OCI-LY1 (cell line): ENCODE measurements around the gene PARD3B.

ENCODE experiments used
- H2AFZ ChIP-seq: fragments of 200-600 bp; sonication (generic), shearing (Covaris generic); 2 replicates; pipeline ENCODE4 v1.6.0; 2014; ENCODE audit warnings: antibody characterized with exemption, mild to moderate bottlenecking, low read length
- H3F3A ChIP-seq: fragments of 200-600 bp; sonication (generic), shearing (Covaris generic); 2 replicates; pipeline ENCODE4 v1.6.0; 2014; ENCODE audit warnings: mild to moderate bottlenecking, antibody characterized with exemption, low read length, moderate library complexity; ENCODE audit not compliant: insufficient read depth
- H3K27ac ChIP-seq: fragments of 200-600 bp; sonication (generic); 2 replicates; pipeline ENCODE4 v1.5.1; 2014; ENCODE audit warnings: low read length, mixed run types, mild to moderate bottlenecking, low read depth; ENCODE audit not compliant: poor library complexity, severe bottlenecking
- H3K27me3 ChIP-seq: fragments of 200-600 bp; sonication (generic); 2 replicates; pipeline ENCODE4 v1.6.0; 2014; ENCODE audit warnings: antibody characterized with exemption, mild to moderate bottlenecking, low read length, moderate library complexity; ENCODE audit not compliant: insufficient read depth
- H3K36me3 ChIP-seq: fragments of 200-600 bp; sonication (generic); 2 replicates; pipeline ENCODE4 v1.6.1; 2014; ENCODE audit warnings: mild to moderate bottlenecking, antibody characterized with exemption, low read length, moderate library complexity, mixed read lengths; ENCODE audit not compliant: insufficient read depth
- H3K4me1 ChIP-seq: fragments of 200-600 bp; sonication (generic); 2 replicates; pipeline ENCODE4 v1.5.1; 2014; ENCODE audit warnings: mild to moderate bottlenecking, low read length, moderate library complexity; ENCODE audit not compliant: insufficient read depth, severe bottlenecking
- H3K4me2 ChIP-seq: fragments of 200-600 bp; sonication (generic), shearing (Covaris generic); 2 replicates; pipeline ENCODE4 v1.6.1; 2014; ENCODE audit warnings: low read length
- H3K4me3 ChIP-seq: fragments of 200-600 bp; sonication (generic); 2 replicates; pipeline ENCODE4 v1.5.1; 2014; ENCODE audit warnings: low read length, low read depth, mild to moderate bottlenecking, mixed read lengths; ENCODE audit not compliant: poor library complexity, severe bottlenecking
- H3K79me2 ChIP-seq: fragments of 200-600 bp; shearing (Covaris generic); 2 replicates; pipeline ENCODE4 v1.6.1; 2016; ENCODE audit warnings: mixed run types, low read length, mixed read lengths; ENCODE audit not compliant: insufficient read depth
- H3K9ac ChIP-seq: fragments of 200-600 bp; sonication (generic), shearing (Covaris generic); 2 replicates; pipeline ENCODE4 v1.6.1; 2014; ENCODE audit warnings: mild to moderate bottlenecking, low read length, mixed read lengths
- H3K9me2 ChIP-seq: fragments of 200-600 bp; sonication (generic), shearing (Covaris generic); 2 replicates; pipeline ENCODE4 v1.6.1; 2014; ENCODE audit warnings: low read depth, mild to moderate bottlenecking, low read length, mixed read lengths
- H3K9me3 ChIP-seq: fragments of 200-600 bp; shearing (Covaris generic); 2 replicates; pipeline ENCODE4 v1.6.1; 2014; ENCODE audit warnings: low read length, mixed read lengths
- H4K20me1 ChIP-seq: fragments of 200-600 bp; sonication (generic), shearing (Covaris generic); 2 replicates; pipeline ENCODE4 v1.6.0; 2016; ENCODE audit warnings: mild to moderate bottlenecking, low read length; ENCODE audit not compliant: insufficient read depth
- EZH2 ChIP-seq: fragments of 200-600 bp; sonication (generic), shearing (Covaris generic); IDR thresholded peaks from 2 replicates; pipeline ENCODE4 v1.8.0; 2017; ENCODE audit warnings: borderline replicate concordance, mixed run types, mild to moderate bottlenecking, antibody characterized with exemption, low read length, moderate library complexity, mixed read lengths
- TF ChIP-seq, protein P1 (sequence below): fragments of 200-600 bp; sonication (generic), shearing (Covaris generic); IDR thresholded peaks from 2 replicates; pipeline ENCODE4 v1.5.1; 2017; ENCODE audit warnings: mild to moderate bottlenecking, antibody characterized with exemption, low read length, moderate library complexity, mixed read lengths

Gene PARD3B

GRCh38 chr2:204944927-204945326 lies 399.7 kb downstream of the PARD3B start:
- no peak overlapping the region for H2AFZ ChIP-seq
- no peaks in the 10 kb centered on the region for H4K20me1 ChIP-seq
- no peaks in the 10 kb centered on the region for H3K36me3 ChIP-seq
- no peak for TF ChIP-seq EZH2
- TF ChIP-seq, protein P1, sequence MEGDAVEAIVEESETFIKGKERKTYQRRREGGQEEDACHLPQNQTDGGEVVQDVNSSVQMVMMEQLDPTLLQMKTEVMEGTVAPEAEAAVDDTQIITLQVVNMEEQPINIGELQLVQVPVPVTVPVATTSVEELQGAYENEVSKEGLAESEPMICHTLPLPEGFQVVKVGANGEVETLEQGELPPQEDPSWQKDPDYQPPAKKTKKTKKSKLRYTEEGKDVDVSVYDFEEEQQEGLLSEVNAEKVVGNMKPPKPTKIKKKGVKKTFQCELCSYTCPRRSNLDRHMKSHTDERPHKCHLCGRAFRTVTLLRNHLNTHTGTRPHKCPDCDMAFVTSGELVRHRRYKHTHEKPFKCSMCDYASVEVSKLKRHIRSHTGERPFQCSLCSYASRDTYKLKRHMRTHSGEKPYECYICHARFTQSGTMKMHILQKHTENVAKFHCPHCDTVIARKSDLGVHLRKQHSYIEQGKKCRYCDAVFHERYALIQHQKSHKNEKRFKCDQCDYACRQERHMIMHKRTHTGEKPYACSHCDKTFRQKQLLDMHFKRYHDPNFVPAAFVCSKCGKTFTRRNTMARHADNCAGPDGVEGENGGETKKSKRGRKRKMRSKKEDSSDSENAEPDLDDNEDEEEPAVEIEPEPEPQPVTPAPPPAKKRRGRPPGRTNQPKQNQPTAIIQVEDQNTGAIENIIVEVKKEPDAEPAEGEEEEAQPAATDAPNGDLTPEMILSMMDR, result no peak
- no peaks in the 10 kb centered on the region for H3K79me2 ChIP-seq
- no peak overlapping the region for H3K4me3 ChIP-seq
- H3K9me2 ChIP-seq, result no peaks in the 10 kb centered on the region
- no peaks in the 10 kb centered on the region for H3K4me1 ChIP-seq
- H3K27ac ChIP-seq, result no peak overlapping the region
- no peak overlapping the region for H3K4me2 ChIP-seq
- H3F3A ChIP-seq, result no peaks in the 10 kb centered on the region
- H3K9ac ChIP-seq, result no peak overlapping the region
- no peaks in the 10 kb centered on the region for H3K27me3 ChIP-seq
- no peaks in the 10 kb centered on the region for H3K9me3 ChIP-seq

DNA sequence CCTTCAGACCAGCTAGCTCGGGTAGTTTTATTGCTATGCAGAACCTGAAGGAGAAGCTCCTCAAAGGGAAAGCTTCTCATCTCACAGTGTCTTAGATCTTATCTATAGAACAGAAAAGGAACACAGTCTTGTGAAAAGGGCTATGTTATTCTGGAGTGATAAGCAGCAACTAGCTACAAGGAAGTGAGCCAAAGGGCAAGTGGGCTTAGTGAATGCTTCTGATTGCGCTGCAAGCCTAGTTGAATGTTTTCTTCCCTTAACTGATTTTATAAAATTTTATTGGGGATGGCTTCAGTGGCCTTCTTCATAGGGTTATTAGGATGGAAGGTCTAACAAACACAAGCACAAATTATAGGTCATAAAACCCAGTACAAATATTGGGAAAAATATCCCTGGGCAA lies 400.1 kb downstream of the PARD3B start:
- no peak overlapping the region for H3K9ac ChIP-seq
- no peaks in the 10 kb centered on the region for H3K27me3 ChIP-seq
- TF ChIP-seq EZH2, result no peak
- H4K20me1 ChIP-seq, result no peaks in the 10 kb centered on the region
- no peak overlapping the region for H2AFZ ChIP-seq
- no peak overlapping the region for H3K27ac ChIP-seq
- H3K4me1 ChIP-seq, result no peaks in the 10 kb centered on the region
- H3K4me2 ChIP-seq, result no peak overlapping the region
- no peaks in the 10 kb centered on the region for H3K36me3 ChIP-seq
- H3K79me2 ChIP-seq, result no peaks in the 10 kb centered on the region
- no peaks in the 10 kb centered on the region for H3F3A ChIP-seq
- H3K9me3 ChIP-seq, result no peaks in the 10 kb centered on the region
- no peak overlapping the region for H3K4me3 ChIP-seq
- H3K9me2 ChIP-seq, result no peaks in the 10 kb centered on the region

DNA sequence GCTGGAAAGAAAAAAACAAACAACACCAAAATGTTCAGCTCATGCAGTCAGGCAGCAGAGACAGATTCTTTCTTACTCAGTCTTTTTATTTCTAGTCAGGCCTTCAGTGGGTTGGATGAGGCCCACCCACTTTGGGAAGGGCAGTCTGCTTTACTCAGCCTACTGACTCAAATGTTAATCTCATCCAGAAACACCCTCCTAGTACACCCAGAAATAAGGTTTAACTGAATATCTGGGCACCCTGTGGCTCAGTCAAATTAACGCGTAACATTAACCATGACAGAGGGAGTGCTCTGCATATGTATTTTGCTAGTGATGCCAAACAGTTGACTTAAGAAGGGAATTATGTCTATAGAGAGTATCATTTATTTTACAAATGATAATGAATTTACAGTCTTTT lies 401.6 kb downstream of the PARD3B start:
- no peak overlapping the region for H3K9ac ChIP-seq
- no peaks in the 10 kb centered on the region for H3K27me3 ChIP-seq
- H3K9me3 ChIP-seq, result no peaks in the 10 kb centered on the region
- H3K27ac ChIP-seq, result no peak overlapping the region
- no peak overlapping the region for H2AFZ ChIP-seq
- no peak overlapping the region for H3K4me2 ChIP-seq
- TF ChIP-seq, protein P1, result no peak
- no peak for TF ChIP-seq EZH2
- H4K20me1 ChIP-seq, result no peaks in the 10 kb centered on the region
- H3K79me2 ChIP-seq, result no peaks in the 10 kb centered on the region
- H3K4me3 ChIP-seq, result no peak overlapping the region
- H3F3A ChIP-seq, result no peaks in the 10 kb centered on the region
- H3K36me3 ChIP-seq, result no peaks in the 10 kb centered on the region
- no peaks in the 10 kb centered on the region for H3K4me1 ChIP-seq
- no peaks in the 10 kb centered on the region for H3K9me2 ChIP-seq

DNA sequence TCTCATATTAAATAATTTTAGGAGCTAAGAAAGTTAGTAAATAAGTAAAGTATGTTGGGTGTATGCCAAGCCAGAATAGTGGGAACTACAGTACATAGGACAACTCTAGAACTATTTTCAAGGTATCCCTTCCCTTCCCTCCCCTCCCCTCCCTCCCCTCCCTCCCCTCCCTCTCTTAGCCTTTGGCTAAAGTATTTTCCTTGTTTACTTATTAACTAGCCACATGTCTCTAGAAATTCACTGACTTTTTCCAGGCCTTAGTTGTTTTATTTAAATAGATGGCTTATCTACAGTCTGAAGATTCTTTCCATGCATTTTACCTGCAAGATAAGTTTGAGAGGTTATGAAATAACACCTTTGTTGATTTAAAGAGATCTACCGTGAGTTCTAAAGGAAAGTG lies 402.1 kb downstream of the PARD3B start:
- H3K4me1 ChIP-seq, result no peaks in the 10 kb centered on the region
- H3K79me2 ChIP-seq, result no peaks in the 10 kb centered on the region
- no peak overlapping the region for H2AFZ ChIP-seq
- H4K20me1 ChIP-seq, result no peaks in the 10 kb centered on the region
- H3F3A ChIP-seq, result no peaks in the 10 kb centered on the region
- no peak overlapping the region for H3K27ac ChIP-seq
- no peak overlapping the region for H3K4me2 ChIP-seq
- H3K4me3 ChIP-seq, result no peak overlapping the region
- TF ChIP-seq, protein P1, result no peak
- no peak for TF ChIP-seq EZH2
- no peaks in the 10 kb centered on the region for H3K9me2 ChIP-seq
- H3K27me3 ChIP-seq, result no peaks in the 10 kb centered on the region
- H3K9me3 ChIP-seq, result no peaks in the 10 kb centered on the region
- no peaks in the 10 kb centered on the region for H3K36me3 ChIP-seq
- no peak overlapping the region for H3K9ac ChIP-seq
